GM12878 (cell line): ENCODE results near the gene MBOAT1. TPM values are rescaled to one million over a fixed set of nuclear protein-coding genes. Genes with fewer than 3 reads are reported as not detected.

Experiments used
- ATF2 ChIP-seq: IDR thresholded peaks from 2 replicates; pipeline ENCODE4 v1.6.1; 2012; ENCODE audit warnings: low read length, inconsistent platforms
- ATF3 ChIP-seq: IDR thresholded peaks from 2 replicates; pipeline ENCODE4 v1.6.1; 2011; ENCODE audit warnings: low read depth, mild to moderate bottlenecking, low read length, moderate library complexity, borderline replicate concordance; ENCODE audit errors: extremely low read depth
- BCL11A ChIP-seq: IDR thresholded peaks from 2 replicates; pipeline ENCODE4 v1.6.1; 2011; ENCODE audit warnings: low read depth, low read length
- BCLAF1 ChIP-seq: fragments of 450-650 bp; IDR thresholded peaks from 2 replicates; pipeline ENCODE4 v1.6.1; 2017; ENCODE audit warnings: antibody characterized with exemption, mild to moderate bottlenecking, moderate library complexity
- EP300 ChIP-seq, 2 experiments: fragments of 150-350 bp in 1 of 2; IDR thresholded peaks; 2 replicates each; pipeline ENCODE4 v1.6.1; 2011 to 2012; ENCODE audit warnings: low read depth in 2 of 2, low read length in 2 of 2, borderline replicate concordance in 1 of 2, improper control_type of control experiment in 1 of 2, inconsistent platforms in 1 of 2; ENCODE audit not compliant: control insufficient read depth in 1 of 2
- IRF5 ChIP-seq: fragments of 450-650 bp; IDR thresholded peaks from 2 replicates; pipeline ENCODE4 v1.6.1; 2017; ENCODE audit warnings: borderline replicate concordance
- KLF5 ChIP-seq: fragments of 450-650 bp; IDR thresholded peaks from 2 replicates; pipeline ENCODE4 v1.6.1; 2014; ENCODE audit warnings: mild to moderate bottlenecking; ENCODE audit not compliant: partially characterized antibody
- NKRF ChIP-seq: fragments of 450-650 bp; conservative IDR thresholded peaks from 2 replicates; pipeline ENCODE4 v1.6.1; 2017; ENCODE audit warnings: mild to moderate bottlenecking, moderate library complexity
- NR2C2 ChIP-seq: IDR thresholded peaks from 2 replicates; pipeline ENCODE4 v1.6.1; 2011; ENCODE audit warnings: borderline replicate concordance, low read depth; ENCODE audit not compliant: control insufficient read depth, insufficient read length
- PAX8 ChIP-seq: fragments of 450-650 bp; IDR thresholded peaks from 2 replicates; pipeline ENCODE4 v1.6.1; 2017; ENCODE audit warnings: mild to moderate bottlenecking, moderate library complexity
- PML ChIP-seq: IDR thresholded peaks from 2 replicates; pipeline ENCODE4 v1.6.1; 2012; ENCODE audit warnings: low read length, inconsistent platforms
- POLR2AphosphoS5 ChIP-seq: IDR thresholded peaks from 2 replicates; pipeline ENCODE4 v1.6.1; 2011; ENCODE audit warnings: mild to moderate bottlenecking, low read length, inconsistent platforms
- RB1 ChIP-seq: fragments of 450-650 bp; formaldehyde crosslinking; IDR thresholded peaks from 2 replicates; pipeline ENCODE4 v1.6.1; 2017; ENCODE audit warnings: mild to moderate bottlenecking, borderline replicate concordance
- RBBP5 ChIP-seq: fragments of 200-600 bp; sonication (generic); conservative IDR thresholded peaks from 2 replicates; pipeline ENCODE4 v1.6.1; 2016
- RUNX3 ChIP-seq: IDR thresholded peaks from 2 replicates; pipeline ENCODE4 v1.6.1; 2012; ENCODE audit warnings: low read length, inconsistent platforms
- SMAD1 ChIP-seq: fragments of 450-650 bp; IDR thresholded peaks from 2 replicates; pipeline ENCODE4 v1.6.1; 2018; ENCODE audit warnings: mild to moderate bottlenecking, low read depth; ENCODE audit not compliant: partially characterized antibody
- SP1 ChIP-seq: IDR thresholded peaks from one replicate; pipeline ENCODE4 v1.6.1; 2011; ENCODE audit warnings: low read depth, low read length
- SREBF2 ChIP-seq: IDR thresholded peaks from 2 replicates; pipeline ENCODE4 v1.6.1; 2012; ENCODE audit warnings: mild to moderate bottlenecking, low read length
- STAT3 ChIP-seq: IDR thresholded peaks from 2 replicates; pipeline ENCODE4 v1.6.1; 2011; ENCODE audit warnings: low read depth, low read length, improper control_type of control experiment
- TAF1 ChIP-seq: IDR thresholded peaks from 2 replicates; pipeline ENCODE4 v1.6.1; 2011; ENCODE audit warnings: mild to moderate bottlenecking, low read depth, low read length, borderline replicate concordance
- ZNF207 ChIP-seq: fragments of 450-650 bp; IDR thresholded peaks from 2 replicates; pipeline ENCODE4 v1.6.1; 2014; ENCODE audit warnings: antibody characterized with exemption, mild to moderate bottlenecking, borderline replicate concordance
- ZSCAN29 ChIP-seq: fragments of 450-650 bp; IDR thresholded peaks from 2 replicates; pipeline ENCODE4 v1.6.1; 2017; ENCODE audit warnings: mild to moderate bottlenecking, moderate library complexity
- polyA plus RNA-seq, 11 experiments: library from polyadenylated mRNA; depleted of rRNA in 4 of 11; unstranded in 6 of 11; stranded (reverse) in 5 of 11; fragments of >200 nt; fragmentation: Nextera tagmentation in 4 of 11; fragmentation: Illumina TruSeq in 1 of 11; extraction: Ambion mirVana in 4 of 11; extraction: Trizol in 1 of 11; gene quantifications; 1 replicate in 1 of 11; 2 replicates in 10 of 11; pipeline versions ENCODE4 v1.2.1 to v1.2.3, GENCODE V29; 2011 to 2016; ENCODE audit warnings: inconsistent platforms in 2 of 11, missing spikeins in 2 of 11, low read depth in 1 of 11
- total RNA-seq, 4 experiments: library from RNA; depleted of rRNA in 3 of 4; stranded (reverse); fragments of >200 nt in 3 of 4; fragmentation: Illumina TruSeq in 1 of 4; extraction: Trizol in 1 of 4; gene quantifications; 2 replicates each; pipeline versions ENCODE4 v1.2.1 to v1.2.3, GENCODE V29; 2013 to 2021

Gene MBOAT1
- total and polyA plus RNA-seq, 10 of the 15 experiments (the other 5 are each of a cell fraction or from before 2014, with no cell fraction given): 0.39 to 21.0 (median 11.6) TPM

GRCh38 chr6:20208687-20209378, 3.4 kb downstream of the MBOAT1 start (continued):
- TF ChIP-seq BCLAF1 (no peak), KLF5 (no peak), TAF1 (no peak), SMAD1 (no peak), SREBF2 (no peak), ATF3 (no peak), ATF2 (peak; percentile 48; the same call in 1 of the 2 replicates), SP1 (no peak), RB1 (no peak), PAX8 (no peak), RBBP5 (no peak), NKRF (no peak), STAT3 (no peak), EP300 (IDR thresholded peaks at IDR 0.05; ENCODE audit: borderline replicate concordance in 1 of 2, control insufficient read depth in 1 of 2, low read depth in 2 of 2, low read length in 2 of 2) (peak in 1 of 2 experiments; percentile 18; a peak in 1 of 4 replicates), BCL11A (0 out of 2 replicates have a peak, but pooled peaks have one; percentile 16), ZSCAN29 (no peak), RUNX3 (no peak), NR2C2 (no peak), PML (no peak), IRF5 (no peak), ZNF207 (no peak), POLR2AphosphoS5 (no peak)
